SKM-1 (cell line): ENCODE data around the gene FHIT.
A peak's percentile ranks its signal among the peaks of the same experiment; 100 is the strongest.

Experiments
- DNase-seq: peaks from one replicate; lab custom pipeline; 2025; ENCODE audit not compliant: unreplicated experiment; lab: John Stamatoyannopoulos, UW

The FHIT gene

DNA sequence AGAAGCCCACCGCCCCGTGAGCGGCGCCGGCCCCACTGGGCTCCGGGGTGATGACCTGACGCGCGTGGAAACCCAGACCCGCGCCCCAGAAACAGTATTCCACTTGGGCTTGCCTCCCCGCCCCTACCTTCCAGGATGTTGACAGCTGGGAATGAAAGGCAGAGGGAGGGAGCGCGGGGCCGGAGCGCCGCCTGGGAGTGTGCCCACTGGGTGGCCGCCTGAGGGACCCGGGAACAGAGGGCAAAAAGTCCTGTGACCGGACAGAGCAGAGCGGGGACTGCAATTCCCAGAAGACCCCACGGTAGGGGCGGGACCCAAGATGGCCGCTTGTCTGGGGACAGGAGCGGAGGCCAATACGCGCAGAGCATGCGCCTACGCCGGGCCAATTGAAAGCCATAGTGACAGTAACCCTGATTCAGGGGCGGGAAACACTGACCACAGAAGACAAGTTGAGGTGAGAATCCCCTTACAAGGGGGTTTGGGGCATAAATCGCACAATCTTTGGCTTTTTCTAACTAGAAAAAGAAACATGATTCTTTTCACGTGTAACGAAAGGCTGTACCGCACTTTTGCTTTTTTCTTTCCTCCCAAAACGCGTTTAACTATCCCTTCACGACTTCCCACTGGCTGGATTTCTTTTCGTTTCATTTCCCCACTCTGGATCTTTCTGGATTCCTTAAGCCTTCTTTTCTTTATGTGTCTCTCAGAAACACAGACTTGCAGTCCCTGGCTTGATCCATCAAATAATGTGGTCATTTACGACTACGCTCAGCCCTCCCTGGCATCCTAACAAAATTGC is at the start of gene FHIT:
Gene FHIT (minus strand): TSS at position 279 of the 799 bp plus-strand sequence.
- DNase-seq, result peak; percentile 87

DNA sequence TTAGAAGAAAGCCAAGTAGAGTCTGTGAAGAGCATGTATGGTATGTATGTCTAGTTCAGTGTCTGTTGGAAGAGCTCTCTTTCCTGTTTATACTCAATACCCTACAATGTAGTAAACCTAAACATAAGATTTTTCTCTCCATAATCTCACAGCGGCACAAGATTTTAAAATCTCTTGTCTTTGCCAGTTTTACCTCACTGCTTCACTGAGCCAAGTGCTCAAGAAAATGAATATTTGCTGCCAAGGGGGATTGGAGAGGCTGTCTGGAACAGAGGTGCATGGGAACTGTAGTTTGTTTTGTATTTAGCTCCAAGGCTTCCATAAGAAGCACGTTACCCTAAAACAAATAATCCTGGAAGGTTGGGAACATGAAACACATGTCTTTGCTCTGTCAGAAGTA is 49.5 kb upstream of the FHIT start:
- DNase-seq, result no peak

DNA sequence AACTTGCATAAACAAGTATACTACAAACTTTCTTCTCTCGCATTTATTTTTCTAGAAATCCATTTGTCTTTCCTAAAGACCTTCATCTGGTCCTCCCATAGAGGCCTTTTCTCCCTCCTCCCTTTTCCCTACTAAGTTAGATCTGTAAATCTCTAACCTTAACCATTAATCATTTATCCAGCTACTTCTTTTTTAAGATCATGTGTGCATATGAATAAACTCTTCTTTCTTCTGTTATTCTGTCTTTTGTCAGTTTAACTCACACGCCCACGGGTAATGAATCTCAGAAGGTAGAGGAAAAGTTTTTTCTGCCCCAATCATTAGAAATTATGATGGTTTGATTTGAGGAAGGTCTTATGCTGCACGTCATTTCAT is 48.7 kb upstream of the FHIT start:
- no peak for DNase-seq

DNA sequence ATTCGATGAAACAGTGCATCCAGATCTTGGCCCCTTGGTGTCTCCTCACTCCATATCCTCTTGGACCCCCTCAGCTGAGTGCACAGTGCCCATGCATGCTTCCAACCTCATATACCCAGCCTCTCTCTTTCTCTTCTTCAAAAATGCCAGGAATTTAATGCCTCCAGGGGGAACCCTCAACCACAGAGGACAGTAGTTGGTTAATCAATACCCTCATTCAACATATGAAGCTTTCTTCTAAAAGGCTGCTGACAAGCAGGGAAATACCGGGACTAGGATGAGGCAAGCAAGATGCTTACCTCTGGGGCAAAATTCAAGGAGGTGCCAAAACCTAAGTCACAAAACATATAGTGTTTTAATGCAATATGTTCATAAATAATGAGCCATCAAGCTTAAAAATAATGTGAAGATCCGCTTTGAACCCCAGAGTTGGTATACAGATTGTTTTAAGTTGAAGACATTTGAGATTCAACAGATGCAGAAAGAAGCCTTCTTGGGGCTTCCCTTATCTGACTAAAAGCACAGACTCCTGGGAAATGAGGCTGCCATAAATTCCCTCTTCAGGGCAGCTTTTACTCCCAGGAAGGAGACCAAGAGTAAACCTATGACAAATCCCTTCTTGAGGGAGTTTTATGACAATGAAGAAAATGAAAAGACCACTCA is 48.2 kb upstream of the FHIT start:
- no peak for DNase-seq

DNA sequence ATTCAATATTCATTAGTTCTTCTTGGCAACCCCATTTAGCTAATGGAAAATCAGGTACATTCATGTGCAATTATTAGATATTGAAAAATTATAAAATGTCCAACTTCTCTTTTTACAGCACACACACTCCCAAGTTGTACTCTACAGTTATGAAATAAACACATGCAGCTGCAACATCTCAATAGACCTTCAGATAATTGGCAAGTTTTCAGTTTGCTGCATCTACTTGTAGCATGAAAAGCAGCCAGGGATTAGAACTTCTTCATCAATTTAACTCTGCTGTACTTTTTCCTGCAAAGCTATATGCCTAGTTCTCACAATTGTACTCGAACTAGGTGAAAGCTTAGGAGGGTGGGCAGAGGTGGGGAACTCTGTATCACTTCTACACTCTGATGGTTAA is 46.6 kb upstream of the FHIT start:
- DNase-seq, result no peak

DNA sequence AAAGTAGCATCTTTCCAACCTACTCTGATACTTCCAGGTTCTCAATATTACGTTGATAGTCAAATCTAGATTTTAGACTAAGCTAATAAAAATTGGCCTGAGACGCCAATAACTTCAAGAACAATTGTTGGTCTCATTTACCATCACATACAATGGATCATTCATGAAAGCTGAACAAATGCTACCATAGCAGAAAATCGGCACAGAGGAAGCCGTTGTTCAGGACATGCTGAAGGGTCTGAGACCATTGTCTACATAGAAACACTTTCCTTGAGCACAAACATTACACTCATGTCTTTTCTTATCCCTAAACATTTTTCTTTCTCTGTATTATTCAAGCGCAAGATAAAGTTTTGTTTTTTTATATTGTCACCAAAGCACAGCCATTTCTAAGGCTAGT is 37.2 kb upstream of the FHIT start:
- DNase-seq, result no peak

DNA sequence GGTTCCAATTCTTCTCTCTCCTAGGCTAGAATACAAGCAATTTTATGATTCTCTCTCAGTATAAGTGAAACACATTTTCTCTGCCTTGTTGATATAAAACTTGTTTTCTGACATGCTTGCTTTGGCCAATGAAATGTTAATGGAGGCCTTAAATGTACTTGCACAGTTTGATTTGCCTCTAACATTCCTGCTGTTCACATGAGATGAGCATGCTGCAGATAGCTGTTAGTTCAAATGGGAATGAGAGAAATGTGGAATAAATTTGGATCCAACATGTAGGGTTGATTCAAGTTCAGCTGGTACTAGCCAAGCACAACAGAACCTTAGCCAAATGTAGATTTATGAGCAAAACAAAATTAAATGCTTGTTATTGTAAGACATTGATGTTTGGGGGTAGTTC is 32.6 kb upstream of the FHIT start:
- DNase-seq, result no peak

DNA sequence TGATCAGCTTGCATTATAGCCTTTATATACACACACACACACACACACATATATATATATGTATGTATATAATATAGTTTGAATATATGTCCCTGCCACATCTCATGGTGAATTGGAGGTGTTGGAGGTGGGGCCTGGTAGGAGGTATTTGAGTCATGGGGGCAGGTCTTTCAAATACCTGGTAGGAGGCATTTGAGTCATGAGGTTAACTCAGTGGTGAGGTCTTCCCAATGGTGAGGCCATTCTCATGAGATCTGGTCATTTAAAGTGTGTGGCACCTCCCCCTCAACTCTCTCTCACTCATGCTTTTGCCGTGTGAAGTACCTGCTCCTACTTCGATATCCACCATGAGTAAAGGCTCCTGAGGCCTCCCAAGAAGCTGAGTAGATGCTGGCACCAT is 27.5 kb upstream of the FHIT start:
- DNase-seq, result no peak

DNA sequence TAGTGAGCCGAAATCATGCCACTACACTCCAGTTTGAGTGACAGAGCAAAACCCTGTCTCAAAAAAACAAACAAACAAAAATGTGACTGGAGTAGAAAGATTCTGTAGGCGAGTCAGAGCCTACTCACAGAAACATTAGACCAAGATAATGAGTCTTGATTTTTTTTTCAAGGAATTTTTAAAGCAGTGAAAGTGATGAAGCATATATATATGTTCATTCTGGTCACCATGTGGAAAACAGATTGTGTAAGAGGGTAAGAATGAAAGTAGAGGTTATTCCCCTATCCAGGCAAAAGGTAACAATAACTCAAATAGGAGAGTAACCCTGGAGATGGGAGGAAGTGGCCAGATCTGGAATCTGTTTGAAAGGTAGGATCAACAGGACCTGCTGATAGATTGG is 26.2 kb upstream of the FHIT start:
- DNase-seq, result no peak

DNA sequence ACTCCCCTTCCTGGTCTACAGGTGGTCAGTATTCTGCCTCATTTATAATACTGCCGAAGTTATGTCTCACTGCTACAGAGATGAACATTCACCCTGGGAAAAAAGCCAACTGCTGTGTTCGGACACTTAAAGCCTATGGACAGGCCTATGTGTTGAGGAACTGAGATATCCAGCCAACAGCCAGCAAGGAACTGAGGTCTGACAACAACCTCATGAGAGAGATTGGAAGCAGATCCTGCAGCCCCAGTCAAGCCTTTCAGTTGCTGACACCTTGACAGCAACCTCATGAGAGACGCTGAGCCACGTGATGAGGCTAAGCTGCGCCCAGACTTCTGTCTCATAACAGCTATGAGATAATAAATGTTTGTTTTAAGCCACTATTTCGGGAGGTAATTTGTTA is 18.2 kb upstream of the FHIT start:
- no peak for DNase-seq

DNA sequence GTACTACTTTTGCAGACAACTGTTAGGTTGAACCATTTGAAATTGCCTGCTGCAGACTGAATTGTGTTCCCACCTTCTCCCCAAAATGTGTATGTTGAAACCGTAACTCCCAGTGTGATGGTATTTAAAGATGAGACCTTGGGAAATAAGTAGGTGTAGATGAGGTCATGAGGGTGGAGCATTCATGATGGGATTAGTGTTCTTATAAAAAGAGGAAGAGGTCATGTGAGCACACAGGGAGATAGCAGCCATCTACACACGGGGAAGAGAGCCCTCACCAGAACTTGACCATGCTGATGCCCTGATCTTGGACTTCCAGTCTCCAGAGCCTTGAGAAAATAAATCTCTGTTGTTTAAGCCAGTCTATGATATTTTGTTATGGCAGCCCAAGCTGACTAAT is 17.4 kb upstream of the FHIT start:
- DNase-seq, result no peak

DNA sequence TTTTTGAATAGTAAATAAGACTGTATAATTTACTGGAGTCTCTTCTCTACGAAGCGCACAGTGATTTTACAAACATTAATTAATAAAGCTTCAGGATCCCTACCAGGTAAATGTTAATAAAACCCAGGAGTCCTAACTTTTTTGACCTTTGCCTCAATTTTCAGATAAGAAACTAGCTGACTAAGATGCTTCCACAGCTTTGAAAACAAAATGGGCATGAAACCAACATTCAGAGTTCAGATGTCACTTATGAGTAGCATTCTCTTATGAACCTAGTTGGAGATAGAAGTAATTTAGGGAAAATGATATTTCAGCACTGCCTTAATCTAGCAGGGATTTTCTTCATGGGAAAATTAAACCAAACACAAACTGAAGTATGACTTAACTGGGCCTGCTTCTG is 13.0 kb upstream of the FHIT start:
- DNase-seq, result no peak

DNA sequence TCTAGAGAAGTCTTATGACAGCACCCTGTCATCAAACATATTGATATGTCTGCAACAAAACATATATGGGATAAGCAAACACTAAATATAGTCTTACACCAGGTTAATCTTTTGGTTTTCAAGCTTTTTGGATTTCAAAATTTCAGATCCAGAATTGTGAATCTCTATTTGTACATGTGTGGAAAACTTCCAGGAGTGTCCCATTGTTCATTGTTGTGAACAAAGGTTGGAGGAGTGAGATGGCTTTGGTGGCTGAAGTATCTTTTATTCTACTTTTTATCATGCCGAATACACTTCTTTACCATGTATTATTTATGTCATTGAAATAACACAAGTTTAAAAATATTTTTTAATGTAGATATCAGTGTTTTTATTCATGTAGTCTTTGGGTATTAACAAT is 5.9 kb upstream of the FHIT start:
- no peak for DNase-seq

DNA sequence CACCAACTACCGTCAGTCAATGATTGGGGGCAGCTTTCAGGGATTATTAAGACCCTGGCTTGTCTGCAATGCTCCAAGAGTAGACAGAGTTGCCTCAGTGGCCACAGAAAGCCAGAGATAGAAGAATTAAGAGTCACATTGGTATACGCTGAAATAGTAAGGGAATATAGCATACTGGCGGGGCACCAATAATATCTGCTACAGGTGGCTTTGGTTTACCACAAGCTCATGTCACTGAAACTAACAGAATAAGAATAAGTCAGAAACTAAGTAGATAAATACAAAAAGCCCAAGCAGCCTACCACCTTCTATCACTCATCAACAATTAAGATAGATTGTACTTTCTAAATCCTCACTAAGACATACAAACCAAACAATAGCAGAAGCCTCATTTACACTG is 2.5 kb upstream of the FHIT start:
- DNase-seq, result no peak

DNA sequence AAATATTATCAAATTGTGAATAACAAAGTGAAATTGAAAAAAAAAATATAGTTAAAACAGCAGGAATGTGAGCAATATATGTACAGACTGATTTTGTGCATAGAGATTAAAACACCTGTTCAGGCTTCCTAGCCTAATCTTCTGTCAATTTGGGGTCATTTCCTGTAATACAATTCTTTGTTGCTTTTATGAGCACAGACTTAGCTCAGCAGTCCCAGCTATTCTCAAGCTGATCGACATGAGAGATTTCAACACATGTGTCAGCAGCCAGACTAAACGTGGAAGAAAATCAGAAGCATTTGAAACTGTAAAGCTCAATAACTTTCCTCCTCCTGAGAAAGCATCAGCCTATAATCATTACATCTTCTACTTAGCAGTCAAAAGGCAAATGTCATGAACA is 1.6 kb upstream of the FHIT start:
- no peak for DNase-seq

DNA sequence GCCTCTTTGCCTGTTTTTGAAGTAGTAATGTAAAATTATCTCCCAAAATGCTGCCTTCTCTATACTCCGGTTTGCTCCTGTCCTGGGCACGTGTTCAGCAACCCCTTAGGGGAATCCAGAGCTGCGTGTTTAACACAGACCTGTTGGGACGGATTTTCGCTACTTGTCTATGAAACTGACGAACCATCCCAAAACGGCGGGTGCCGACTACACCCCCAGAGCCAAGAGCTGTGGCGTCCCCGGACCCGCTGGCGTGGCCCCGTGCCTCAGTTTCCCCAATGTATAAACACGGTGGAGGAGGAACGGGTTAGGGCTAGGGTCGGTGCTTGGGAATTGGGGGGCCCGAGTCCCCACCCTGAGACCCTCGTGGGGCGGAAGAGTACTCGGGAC is 473 bp downstream of the FHIT start:
- DNase-seq, result no peak

DNA sequence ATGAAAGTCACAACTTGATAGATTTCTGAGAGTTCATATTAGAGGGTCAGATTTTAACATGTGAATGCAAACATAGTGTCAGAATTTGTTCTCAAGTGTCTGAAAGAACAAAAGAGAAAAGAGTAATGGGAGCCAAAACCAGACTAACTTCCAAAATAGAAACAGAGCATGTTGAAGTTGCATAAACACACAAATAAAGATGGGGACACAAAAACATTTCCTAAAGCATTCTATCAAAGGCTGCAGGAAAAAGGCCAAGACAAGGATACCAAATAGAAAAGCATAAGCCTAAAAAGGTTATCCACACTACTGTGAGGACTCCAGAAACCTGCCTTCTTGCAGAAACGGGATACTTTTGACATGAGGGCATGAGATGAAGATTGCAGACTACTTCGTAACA is 2.8 kb downstream of the FHIT start:
- DNase-seq, result no peak

DNA sequence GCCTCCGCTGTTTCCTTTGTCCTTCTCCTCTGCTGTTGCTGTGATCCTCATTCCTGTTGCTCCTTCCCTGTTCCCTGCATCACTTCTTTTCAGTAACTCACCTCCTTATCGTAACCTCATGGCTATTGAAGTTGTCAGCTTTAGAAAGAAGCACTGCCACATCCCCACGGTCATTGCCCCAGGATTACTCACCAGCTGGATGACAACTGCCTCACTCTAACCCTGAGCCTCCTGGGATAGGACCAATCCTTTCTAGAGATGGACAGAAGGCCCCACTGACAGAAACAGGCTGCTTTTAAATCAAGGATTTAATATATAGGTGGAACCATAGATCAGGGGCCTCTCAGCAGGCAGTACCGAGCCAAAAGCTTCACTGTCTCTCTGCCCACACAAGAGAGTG is 4.1 kb downstream of the FHIT start:
- DNase-seq, result no peak

DNA sequence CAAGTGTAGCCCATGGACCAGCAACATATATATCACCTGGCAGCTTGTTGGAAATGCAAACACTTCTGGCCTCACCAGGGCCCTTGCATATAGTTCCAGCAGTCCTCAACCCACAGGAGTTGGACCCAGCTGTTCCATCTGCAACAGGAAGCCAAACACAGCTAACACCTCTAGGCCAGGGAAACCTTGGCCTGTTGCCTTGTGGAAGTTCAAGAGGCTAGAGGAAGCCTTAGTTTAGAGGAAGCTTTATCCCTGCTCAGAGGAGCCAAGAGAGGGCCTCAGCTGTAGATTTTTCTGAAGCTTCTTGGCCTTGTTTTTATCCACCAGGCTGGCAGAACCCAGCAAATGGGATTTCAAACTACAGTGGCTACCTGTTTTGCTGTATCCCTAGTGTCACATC is 11.4 kb downstream of the FHIT start:
- no peak for DNase-seq

DNA sequence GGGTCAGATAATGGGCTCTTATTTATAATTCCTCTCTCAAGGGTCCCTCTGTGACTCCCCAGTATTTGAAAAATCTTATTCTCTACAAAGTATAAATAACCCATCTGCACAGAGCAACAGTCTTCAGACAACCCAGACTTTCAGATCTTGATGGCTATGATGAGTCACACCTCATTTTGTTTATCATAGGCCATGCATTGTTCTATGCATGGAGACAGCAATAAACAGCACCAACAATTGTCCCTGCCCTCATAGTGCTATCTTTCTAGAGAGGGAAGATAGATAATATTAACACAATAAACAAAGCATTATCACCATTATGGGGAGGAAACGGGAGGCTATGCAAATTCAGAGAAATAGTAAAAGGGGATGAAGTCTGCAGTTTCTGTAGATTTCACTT is 13.4 kb downstream of the FHIT start:
- DNase-seq, result no peak

DNA sequence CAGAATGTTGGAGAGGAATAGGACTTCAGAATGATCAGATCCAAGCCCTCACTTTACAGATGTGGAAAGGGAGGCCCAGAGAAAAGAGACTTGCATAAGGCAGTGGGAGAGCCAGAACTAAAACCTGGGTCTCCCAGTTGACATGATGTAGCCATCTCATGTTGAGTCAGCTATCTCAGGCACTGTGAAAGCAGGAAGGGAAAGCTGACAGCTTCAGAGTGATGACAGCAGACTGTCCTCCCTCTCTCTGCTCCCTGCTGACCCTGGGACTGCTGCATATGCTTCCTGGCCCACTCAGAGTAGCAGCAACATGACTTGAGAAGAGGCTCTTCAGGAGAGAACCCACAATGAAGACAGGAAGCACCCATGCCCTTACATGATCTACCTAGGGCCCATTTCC is 14.7 kb downstream of the FHIT start:
- DNase-seq, result no peak

DNA sequence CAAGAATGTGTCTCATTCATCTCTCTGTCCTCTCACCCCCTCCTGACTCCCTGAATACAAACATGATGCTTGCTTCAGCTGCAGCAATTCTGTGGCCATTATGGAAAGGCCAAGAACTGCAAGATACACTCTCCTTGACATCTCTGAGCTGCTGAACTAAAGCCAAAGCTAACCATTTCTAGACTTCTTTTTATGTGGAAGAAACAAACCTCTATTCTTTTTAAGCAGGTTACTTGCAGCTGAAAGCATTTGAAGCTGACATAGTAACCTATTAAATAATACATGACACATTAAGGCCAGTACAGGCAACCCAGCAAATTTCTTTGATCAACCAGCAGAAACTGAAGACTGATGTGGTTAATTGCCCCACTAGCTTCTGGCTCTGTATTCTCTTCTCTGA is 17.5 kb downstream of the FHIT start:
- no peak for DNase-seq

DNA sequence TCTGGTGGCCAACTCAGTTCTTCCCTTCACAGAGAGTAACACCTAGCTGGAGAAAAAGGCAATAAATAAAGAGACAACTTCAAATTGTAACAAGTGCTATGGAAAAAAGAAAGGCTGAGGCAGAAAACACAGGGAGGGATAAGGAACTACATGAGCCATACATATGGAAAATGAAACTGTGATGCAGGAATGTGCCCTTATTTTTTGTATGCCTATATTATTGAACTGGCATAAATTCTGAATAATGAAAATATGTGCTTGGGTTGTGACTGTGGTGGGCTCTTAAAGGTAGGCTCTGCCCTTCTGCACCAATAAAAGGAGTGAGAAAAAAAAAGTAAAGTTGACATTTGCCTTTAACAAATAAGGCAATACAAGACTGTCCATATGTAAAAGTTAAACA is 19.6 kb downstream of the FHIT start:
- DNase-seq, result no peak
